NCI-H2081 treated with DMSO at 0.1 percent for 48 hours (cell line): ENCODE data around the gene PCLO.
"Not testable (repeated sequence)": the region's sequence is repeated elsewhere in the genome, so short reads cannot be mapped to it uniquely, and the experiment has no call there.

Experiments used
- DNase-seq: peaks from one replicate; lab custom pipeline; 2025; lab: John Stamatoyannopoulos, UW

The PCLO gene

DNA sequence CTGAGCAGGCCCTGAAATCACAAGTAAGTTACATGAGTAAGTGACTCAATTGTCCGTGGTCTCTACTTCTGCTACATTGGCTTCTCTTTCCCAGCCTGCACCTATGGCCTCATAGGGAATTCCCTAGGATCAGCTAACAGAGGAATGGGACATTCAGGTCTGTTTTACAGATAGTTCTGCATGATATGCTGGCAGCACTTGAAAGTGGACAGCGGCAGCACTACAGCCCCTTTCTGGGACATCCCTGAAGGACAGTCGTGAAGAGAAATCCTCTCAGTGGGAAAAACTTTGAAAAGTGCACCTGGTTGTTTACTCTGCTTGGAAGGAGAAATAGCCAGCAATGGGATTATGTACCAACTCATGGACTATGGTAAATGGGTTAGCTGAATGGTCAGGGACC lies 426.1 kb downstream of the PCLO start:
- no peak for DNase-seq

DNA sequence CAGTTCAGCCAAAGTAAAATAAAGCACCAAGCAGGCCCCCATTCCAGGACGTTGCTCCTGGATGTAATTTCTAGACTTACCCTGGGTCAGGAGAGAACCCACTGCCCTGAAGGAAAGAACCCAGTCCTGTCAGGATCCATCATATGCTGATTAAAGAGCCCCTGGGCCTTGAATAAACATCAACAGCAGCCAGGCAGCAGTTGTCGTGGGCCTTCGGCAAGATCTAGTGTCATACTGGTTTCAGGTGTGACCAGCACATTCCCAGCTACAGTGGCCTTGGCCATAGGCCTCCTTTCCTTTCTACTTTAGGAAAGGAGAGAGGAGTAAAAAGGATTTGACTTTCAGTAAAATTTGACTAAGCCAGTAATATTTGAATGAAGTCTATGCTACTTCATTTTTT lies 430.0 kb downstream of the PCLO start:
- DNase-seq: no peak

DNA sequence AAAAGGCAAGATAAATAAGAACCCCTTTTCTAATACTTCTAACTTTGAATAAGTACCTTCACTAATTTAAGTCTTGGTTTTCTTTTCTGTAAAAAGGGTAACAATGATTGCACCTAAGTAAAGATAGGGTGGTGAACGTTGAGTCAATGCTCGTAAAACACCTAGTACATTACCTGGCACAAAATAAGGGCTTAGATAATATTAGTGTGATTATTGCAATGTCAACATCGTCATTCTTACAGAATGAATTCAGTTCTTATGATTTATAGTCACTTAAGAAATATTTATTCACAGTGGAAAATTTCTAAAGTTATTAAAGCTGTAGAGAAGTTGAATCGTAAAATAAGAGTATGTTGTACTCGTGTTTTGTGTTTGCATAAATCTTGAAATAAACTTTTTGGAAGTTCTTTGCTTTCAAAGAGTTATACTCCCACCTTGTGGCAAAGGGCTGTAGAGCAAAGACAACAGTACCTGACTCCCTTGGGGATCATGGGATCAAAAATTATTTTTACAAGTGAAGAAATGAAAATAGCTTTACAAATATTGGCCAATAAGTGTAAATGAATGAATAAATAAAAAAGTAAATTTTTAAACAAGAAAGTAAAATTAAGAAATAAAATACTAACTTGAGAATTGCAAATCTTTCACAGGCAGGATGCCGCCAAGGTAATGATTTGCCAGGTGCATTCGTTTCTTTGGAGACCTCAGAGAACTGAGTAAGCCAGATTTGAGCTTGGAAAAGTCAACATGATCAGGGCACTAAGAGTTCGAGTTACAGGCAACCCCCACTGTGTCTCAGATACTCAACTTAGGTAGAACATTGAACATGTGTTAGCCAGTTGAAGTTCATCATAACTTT lies 433.3 kb downstream of the PCLO start:
- peak; percentile 48 for DNase-seq

DNA sequence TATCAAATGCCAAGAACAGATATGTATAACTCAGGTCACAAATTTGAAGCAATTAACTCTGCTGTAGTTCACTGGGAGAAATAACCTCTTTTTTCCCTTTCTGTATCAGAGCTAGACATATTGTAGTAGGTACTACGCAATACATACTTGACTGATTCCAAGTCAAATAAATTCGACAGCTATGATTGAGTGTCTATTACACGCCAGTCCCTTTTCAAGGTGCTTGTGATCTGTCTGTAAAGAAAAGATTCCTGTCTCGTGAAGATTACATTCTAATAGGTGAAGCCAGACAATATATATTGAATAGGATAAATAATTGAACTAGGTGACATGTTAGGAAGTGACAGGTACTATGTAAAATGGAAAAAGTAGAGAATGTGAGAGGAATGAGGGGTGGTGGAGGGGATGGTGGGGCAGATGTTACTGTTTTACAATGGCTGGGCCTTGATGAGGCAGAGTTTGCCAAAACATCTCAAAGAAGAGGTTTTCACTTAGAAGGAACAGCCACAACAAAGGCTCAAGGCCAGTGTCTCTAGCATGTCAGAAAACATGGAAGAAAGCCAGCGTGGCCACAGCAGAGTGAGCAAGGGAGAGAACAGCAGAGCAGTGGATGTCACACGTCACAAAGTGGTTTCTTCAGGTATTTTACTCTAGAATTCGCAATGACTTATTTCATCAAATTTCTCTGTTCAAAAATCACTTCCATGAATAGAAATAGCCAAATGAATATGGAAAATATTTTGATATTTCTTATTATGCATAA lies 436.5 kb downstream of the PCLO start:
- DNase-seq: no peak

GRCh38 chr7:82723411-82723810 lies 439.3 kb downstream of the PCLO start:
- no peak for DNase-seq

DNA sequence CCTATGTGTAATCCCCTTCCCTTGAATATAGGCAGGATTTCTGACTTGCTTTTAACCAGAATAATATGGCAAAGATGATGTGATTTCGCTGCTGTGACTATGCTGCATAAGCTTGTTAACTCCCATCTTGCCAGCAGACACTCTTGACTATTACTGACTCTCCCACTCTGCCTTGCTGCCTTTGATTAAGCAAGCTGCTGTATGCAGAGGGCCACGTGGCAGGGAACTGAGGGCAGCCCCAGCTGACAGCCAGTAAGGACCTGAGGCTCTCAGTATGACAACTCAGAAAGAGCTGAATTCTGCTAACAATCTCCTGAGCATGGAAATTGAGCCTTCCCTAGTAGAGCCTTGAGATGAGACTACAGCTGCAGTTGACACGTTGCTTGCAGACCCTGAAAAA lies 439.7 kb downstream of the PCLO start:
- DNase-seq: no peak

DNA sequence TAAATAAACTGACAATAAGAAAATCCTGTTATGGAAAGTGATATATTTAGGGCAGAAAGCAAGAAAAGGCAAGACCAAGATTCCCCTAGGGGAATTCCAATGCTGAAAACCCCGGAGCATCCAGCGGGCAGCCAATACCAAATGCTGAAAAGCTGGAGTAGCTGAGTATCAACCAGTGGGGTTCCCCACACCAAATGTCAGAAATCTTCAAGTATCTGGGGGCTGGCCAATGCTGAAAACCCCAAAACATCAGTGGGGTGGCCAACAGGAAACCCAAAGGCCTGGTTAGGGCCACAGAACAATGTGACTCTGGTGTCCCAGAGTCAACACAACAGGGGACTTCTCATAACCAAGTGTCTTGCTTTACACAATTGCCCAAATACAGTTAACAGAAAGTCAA lies 447.3 kb downstream of the PCLO start:
- DNase-seq: no peak

GRCh38 chr7:82714883-82715282 lies 447.8 kb downstream of the PCLO start:
- DNase-seq: no peak

DNA sequence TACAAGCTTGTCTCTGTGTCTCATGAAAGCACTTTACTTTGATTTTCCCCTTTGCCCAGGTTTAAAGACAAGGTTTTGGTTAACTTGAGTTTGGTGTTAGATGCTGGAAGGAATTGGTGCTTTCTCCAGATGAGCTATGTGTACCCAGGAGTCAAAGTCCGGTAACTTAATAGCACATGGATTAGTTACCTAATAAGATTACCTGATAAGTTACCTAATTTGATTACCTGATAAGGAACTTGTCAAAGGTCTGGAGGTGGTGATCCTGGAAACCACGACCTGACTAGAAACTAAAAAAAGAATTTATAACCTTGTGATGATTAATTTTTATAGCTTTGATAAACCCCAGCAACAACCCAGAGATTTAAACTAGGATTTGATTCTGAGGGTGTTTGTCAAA lies 449.2 kb downstream of the PCLO start:
- no peak for DNase-seq

DNA sequence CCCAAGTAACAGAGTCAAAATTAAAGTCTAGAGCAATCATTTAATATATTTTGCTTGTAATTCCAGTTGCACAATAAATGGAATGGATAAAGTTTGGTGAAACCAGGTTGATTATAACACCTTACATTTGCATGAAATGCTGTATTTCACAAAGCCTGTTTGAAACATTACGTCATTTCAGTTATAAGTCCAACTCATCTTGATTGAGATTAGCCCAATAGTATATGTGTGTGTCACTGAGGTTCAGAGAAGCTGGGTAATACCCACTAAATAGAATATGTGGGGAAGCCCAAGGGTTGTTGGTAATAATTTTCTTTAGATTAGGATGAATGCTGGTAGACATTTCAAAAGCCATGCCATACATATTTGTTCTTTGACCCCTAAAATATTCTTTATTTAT lies 456.3 kb downstream of the PCLO start:
- DNase-seq: not testable (repeated sequence)

DNA sequence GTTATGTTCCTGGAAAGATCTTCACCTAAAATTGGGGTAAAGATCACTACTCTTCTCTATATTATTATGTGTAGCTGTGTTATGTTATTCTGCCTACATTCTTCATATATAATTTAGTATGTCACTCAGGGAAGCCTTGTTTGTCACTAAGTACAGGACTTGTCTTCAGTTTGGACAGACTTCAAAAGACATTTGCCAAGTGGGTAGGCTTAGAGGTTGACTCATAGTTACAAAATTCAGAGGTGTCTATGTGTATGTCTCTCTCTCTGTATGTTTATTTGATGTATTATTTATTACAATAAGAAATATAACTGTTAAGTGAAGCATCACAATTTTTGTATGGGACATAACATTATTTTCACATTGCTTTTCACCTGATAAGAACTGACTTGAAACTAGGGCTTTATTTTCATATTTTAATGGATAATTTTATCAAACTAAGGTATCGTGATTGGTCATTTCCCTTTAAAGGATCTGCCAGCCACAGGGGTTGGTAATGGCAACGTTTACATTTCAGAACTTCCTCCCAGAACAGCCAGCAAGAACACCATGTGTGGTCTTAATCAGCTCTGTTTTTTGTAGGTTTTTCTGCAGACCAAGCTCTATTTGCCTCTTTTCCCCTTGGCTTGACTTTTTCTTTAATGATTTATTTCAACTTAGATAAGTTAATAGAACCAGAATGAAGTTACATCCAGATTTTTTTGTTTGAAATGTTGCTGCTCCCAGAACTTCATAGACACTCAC lies 457.0 kb downstream of the PCLO start:
- no peak for DNase-seq

DNA sequence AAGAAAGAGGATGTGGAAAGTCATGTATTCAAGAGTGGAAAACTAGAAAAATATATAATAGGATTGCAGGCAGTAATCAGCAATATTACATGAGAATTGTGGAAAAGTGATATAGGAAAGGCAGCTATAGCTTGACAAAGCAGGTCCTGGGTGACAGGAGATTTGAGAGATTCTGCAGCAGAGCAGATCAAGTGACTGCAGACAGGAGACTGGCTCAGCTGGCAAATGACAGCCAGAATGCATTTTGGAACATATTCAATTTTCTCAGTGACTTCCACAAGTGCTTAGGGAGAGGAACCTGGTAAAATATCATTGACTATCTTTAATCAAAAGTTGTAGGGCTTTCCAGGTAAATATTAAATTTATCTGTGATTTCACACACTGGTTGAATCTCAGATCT lies 458.6 kb downstream of the PCLO start:
- no peak for DNase-seq
